ENCODE results near the gene MMGT1.

- TF ChIP-seq POLR2A (IDR thresholded peaks at IDR 0.05) (no peak), CTCF (IDR thresholded peaks at IDR 0.05) (no peak)
Observed at GRCh38 chrX:135985157-135985972, 11.6 kb upstream of the MMGT1 start, which contains the start of gene SLC9A6.
